ENCODE results near the gene WWTR1. TPM values are rescaled to one million over a fixed set of nuclear protein-coding genes. Genes with fewer than 3 reads are reported as not detected.

Gene WWTR1
- total and polyA plus RNA-seq, 8 donors = 15.4 to 116 (median 61.4) TPM

- peak in 1 of 2 donors; percentile 28 for DNase-seq
- Histone ChIP-seq H3K4me1 (no peaks in the 10 kb centered on the region), H3K27ac (no peak overlapping the region), H3K27me3 (no peaks in the 10 kb centered on the region), H3K4me3 (no peak overlapping the region), H3K9me3 (no peaks in the 10 kb centered on the region), H3K36me3 (no peaks in the 10 kb centered on the region)
- 61 to 86% (median 70%) methylated on average over 3 of the region's 3 CpGs for WGBS, 5 donors
- intact Hi-C loops (cut with DNase I; ENCODE audit: low total_unique reads) = no loop called here
- TF ChIP-seq EP300 (IDR thresholded peaks at IDR 0.05) (no peak), POLR2AphosphoS5 (IDR thresholded peaks at IDR 0.05) (no peak), POLR2A (IDR thresholded peaks at IDR 0.05) (no peak)
- TF ChIP-seq, protein P1, sequence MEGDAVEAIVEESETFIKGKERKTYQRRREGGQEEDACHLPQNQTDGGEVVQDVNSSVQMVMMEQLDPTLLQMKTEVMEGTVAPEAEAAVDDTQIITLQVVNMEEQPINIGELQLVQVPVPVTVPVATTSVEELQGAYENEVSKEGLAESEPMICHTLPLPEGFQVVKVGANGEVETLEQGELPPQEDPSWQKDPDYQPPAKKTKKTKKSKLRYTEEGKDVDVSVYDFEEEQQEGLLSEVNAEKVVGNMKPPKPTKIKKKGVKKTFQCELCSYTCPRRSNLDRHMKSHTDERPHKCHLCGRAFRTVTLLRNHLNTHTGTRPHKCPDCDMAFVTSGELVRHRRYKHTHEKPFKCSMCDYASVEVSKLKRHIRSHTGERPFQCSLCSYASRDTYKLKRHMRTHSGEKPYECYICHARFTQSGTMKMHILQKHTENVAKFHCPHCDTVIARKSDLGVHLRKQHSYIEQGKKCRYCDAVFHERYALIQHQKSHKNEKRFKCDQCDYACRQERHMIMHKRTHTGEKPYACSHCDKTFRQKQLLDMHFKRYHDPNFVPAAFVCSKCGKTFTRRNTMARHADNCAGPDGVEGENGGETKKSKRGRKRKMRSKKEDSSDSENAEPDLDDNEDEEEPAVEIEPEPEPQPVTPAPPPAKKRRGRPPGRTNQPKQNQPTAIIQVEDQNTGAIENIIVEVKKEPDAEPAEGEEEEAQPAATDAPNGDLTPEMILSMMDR (IDR thresholded peaks at IDR 0.05) = no peak
Measured at GRCh38 chr3:149688122-149688757, 30.4 kb upstream of the WWTR1 start.

DNA sequence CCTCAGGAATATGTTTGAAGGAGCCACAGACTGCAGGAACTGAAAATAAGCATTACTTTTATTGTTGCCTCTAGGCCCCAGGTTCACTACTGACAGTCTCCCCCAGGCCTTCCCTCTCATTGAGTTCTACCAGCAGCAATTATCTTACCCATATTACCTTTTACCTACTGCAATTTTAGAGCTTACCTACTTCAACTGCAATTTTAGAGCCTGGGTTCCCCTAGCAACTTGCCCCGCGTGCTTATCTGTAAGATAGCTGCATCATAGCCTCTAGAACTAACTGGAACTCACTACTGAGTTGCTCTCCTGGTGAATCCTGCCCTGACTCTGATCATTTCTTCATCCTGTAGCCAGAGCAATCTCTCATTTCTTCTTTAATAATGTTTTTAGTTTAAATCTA is 29.2 kb upstream of the WWTR1 start:
- H3K4me3 ChIP-seq = no peak overlapping the region
- intact Hi-C loops (cut with DNase I; ENCODE audit: low total_unique reads) = no loop called here
- DNase-seq = no peak
- TF ChIP-seq POLR2AphosphoS5 (IDR thresholded peaks at IDR 0.05) (no peak), EP300 (IDR thresholded peaks at IDR 0.05) (no peak), POLR2A (IDR thresholded peaks at IDR 0.05) (no peak)
- TF ChIP-seq, protein P1 (IDR thresholded peaks at IDR 0.05) = no peak
- no peaks in the 10 kb centered on the region for H3K4me1 ChIP-seq
- no peaks in the 10 kb centered on the region for H3K9me3 ChIP-seq
- 83 to 97% (median 88%) methylated on average over 2 of the region's 2 CpGs for WGBS, 5 donors
- no peaks in the 10 kb centered on the region for H3K27me3 ChIP-seq
- H3K27ac ChIP-seq = no peak overlapping the region
- no peaks in the 10 kb centered on the region for H3K36me3 ChIP-seq

DNA sequence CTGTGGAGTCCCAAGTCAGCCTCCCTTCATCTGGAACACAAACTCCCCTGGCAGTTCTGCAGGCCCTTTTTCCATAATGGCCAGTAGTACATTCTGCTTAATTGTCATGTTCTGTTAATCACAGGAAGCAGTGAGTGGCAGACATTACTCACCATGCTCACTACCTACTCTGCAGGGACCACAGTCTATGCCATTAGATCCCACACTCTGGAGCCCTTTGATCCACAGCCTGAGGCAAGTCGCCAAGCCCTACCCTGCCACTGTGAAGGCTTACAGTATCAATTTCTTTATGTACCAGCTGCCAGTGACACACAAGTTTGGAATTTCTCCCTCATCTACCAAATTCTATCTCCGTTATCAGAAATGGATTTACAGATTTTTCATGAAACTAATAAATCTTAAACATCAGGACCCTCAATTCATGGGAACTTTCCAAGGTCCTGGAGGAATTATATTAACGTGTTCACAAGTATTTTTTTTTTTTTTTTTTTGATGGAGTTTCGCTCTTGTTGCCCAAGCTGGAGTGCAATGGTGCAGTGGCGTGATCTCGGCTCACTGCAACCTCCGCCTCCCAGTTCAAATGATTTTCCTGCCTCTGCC is 20.6 kb upstream of the WWTR1 start:
- DNase-seq = no peak
- H3K27ac ChIP-seq = no peak overlapping the region
- no peak for TF ChIP-seq EP300 (IDR thresholded peaks at IDR 0.05)
- intact Hi-C loops (cut with DNase I; ENCODE audit: low total_unique reads) = no loop called here
- WGBS, 5 donors = 91 to 94% (median 92%) methylated on average over 7 of the region's 7 CpGs
- H3K9me3 ChIP-seq = no peaks in the 10 kb centered on the region
- no peaks in the 10 kb centered on the region for H3K27me3 ChIP-seq
- H3K4me3 ChIP-seq = no peak overlapping the region
- H3K4me1 ChIP-seq = no peaks in the 10 kb centered on the region
- no peaks in the 10 kb centered on the region for H3K36me3 ChIP-seq

DNA sequence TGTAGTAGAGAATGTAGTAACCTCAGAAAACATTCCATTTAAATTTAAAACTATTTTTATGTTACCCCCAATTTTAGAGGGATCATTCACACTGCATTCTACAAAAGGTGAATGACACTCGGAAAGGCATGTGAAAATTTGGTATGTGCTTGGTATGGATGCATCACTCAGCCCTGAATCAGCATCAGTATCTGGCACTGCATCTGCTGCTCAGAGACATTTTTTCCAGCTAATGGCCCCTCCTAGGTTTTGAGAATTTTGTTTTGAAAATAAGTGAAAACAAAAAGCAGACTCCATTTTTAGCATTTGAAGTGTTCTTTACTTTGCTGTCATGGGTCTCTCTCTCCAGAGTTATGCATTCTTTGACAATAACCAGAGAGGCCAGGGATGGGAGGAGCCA is 15.6 kb upstream of the WWTR1 start:
- no peaks in the 10 kb centered on the region for H3K36me3 ChIP-seq
- no peak overlapping the region for H3K27ac ChIP-seq
- TF ChIP-seq, protein P1 (IDR thresholded peaks at IDR 0.05) = no peak
- TF ChIP-seq POLR2A (IDR thresholded peaks at IDR 0.05) (no peak), POLR2AphosphoS5 (IDR thresholded peaks at IDR 0.05) (no peak), EP300 (IDR thresholded peaks at IDR 0.05) (no peak)
- H3K27me3 ChIP-seq = no peaks in the 10 kb centered on the region
- 93 to 100% (median 94%) methylated on average over 1 of the region's 1 CpG for WGBS, 5 donors
- H3K4me3 ChIP-seq = no peak overlapping the region
- intact Hi-C loops (cut with DNase I; ENCODE audit: low total_unique reads) = no loop called here
- peaks cover 0 to 4% (median 0%) of the 10 kb centered on the region in 4 donors for H3K4me1 ChIP-seq
- no peak for DNase-seq
- H3K9me3 ChIP-seq = no peaks in the 10 kb centered on the region
